Limb (tissue), 2 donors: ENCODE measurements around the gene CATSPER3.
"Not testable (repeated sequence)": the region's sequence is repeated elsewhere in the genome, so short reads cannot be mapped to it uniquely, and the experiment has no call there.

ENCODE experiments used
- DNase-seq, 2 donors: peaks; one replicate each; pipeline ENCODE4 v3.0.0-alpha.2; 2016; ENCODE audit errors: extremely low spot score in 2 of 2

CATSPER3 gene

GRCh38 chr5:134975078-134975715, 7.5 kb downstream of the CATSPER3 start:
- DNase-seq, result no peak

- DNase-seq, result no peak
These were observed 8.1 kb downstream of the CATSPER3 start for GRCh38 chr5:134975843-134976242.

GRCh38 chr5:134976841-134977240, 9.1 kb downstream of the CATSPER3 start:
- no peak for DNase-seq

GRCh38 chr5:134979416-134979815, 11.7 kb downstream of the CATSPER3 start:
- no peak for DNase-seq

GRCh38 chr5:134982230-134982629, 14.5 kb downstream of the CATSPER3 start:
- no peak for DNase-seq

- DNase-seq, result no peak
These were observed 21.6 kb downstream of the CATSPER3 start for GRCh38 chr5:134989266-134989830.

- DNase-seq, result not testable (repeated sequence)
These were observed 22.5 kb downstream of the CATSPER3 start for GRCh38 chr5:134990183-134990582.

GRCh38 chr5:134992148-134992547, 24.4 kb downstream of the CATSPER3 start:
- DNase-seq, result no peak

- DNase-seq, result no peak
These were observed 25.5 kb downstream of the CATSPER3 start for GRCh38 chr5:134993161-134993560.

GRCh38 chr5:134994560-134995156, 27.0 kb downstream of the CATSPER3 start:
- DNase-seq, result no peak

GRCh38 chr5:134995850-134996402, 28.2 kb downstream of the CATSPER3 start:
- no peak for DNase-seq

GRCh38 chr5:134997015-134997414, 29.3 kb downstream of the CATSPER3 start:
- no peak for DNase-seq

GRCh38 chr5:134998068-134998467, 30.4 kb downstream of the CATSPER3 start:
- not testable (repeated sequence) for DNase-seq

GRCh38 chr5:135004376-135004775, 36.7 kb downstream of the CATSPER3 start:
- no peak for DNase-seq

- no peak for DNase-seq
These were observed 37.4 kb downstream of the CATSPER3 start for GRCh38 chr5:135005076-135005475.

GRCh38 chr5:135007305-135007704, 39.6 kb downstream of the CATSPER3 start:
- no peak for DNase-seq

GRCh38 chr5:135007749-135008363, 40.1 kb downstream of the CATSPER3 start:
- DNase-seq, result no peak

- DNase-seq, result no peak
These were observed 40.8 kb downstream of the CATSPER3 start for GRCh38 chr5:135008556-135008955.

- DNase-seq, result no peak
These were observed 41.5 kb downstream of the CATSPER3 start for GRCh38 chr5:135008981-135009735.

- DNase-seq, result no peak
These were observed 42.2 kb downstream of the CATSPER3 start for GRCh38 chr5:135009736-135010501.
